CMK (cell line): ENCODE results near the gene PAM16.

Experiments used
- DNase-seq: peaks from one replicate; pipeline ENCODE4 v3.0.0-alpha.2; 2010; ENCODE audit warnings: low read depth

The PAM16 gene

DNA sequence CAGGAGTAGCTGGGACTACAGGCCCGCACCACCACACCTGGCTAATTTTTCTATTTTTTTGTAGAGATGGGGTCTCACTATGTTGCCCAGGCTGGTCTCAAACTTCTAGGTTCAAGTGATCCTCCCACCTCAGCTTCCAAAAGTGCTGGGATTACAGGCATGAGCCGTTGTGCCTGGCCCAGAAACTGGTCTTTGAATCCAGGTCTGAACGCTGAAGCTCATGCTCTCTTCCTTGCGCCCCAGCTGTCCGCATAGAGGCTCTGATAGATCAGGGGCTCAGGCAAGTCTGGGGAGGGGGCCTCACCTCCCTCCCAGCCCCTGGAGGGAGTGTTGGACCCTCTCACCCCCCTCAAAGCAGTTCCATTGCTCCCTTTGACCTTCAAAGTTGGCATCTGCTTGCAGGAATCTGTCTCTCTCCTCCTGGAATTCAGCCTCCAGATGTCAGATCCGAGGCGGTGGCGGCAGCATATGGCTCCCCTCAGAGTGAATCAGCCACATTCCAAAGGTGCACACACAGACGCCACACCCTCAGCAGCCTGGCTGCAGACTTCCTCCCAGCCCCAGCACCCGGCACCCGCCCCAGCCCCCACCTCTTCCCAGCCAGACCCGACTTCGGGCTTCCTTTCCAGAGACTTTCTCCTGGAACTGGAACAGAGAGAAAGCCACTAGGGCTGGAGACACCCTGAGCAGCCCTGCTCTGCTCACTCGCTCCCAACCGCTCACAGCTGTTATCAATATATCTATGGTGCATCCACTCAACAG is 52.2 kb downstream of the PAM16 start:
- DNase-seq: no peak

DNA sequence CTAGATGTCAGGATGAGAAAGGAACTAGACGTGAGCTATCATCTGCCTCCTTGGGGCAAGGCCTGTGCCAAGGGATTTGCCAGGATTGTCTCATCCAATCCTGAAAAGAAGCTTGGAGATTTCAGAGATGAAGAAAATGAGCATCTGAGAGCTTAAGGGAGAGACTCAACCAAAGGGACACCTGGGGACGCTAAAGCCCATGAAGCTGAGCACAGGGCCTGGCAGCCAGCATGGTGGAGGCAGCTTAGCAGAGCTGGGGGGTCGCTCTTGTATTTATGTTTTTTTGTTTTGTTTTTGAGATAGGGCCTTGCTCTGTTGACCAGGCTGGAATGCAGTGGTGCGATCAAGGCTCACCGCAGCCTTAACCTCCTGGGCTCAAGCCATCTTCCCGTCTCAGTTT is 53.6 kb downstream of the PAM16 start:
- no peak for DNase-seq

DNA sequence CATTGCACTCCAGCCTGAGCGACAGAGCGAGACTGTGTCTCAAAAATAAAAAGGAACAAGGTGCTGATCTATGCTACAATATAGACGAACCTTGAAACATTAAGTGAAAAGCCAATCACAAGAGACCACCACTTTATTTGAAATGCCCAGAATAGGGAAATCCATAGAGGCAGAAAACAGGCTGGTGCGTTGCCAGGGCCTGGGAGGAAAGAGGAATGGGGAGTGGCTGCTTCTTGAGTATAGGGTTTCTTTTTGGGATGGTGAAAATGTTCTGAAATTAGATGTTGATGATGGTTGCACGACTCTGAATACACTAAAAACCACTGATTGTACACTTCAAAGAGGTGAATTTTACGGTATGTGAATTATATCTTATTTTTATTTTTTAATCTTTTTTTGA is 55.5 kb downstream of the PAM16 start:
- no peak for DNase-seq

DNA sequence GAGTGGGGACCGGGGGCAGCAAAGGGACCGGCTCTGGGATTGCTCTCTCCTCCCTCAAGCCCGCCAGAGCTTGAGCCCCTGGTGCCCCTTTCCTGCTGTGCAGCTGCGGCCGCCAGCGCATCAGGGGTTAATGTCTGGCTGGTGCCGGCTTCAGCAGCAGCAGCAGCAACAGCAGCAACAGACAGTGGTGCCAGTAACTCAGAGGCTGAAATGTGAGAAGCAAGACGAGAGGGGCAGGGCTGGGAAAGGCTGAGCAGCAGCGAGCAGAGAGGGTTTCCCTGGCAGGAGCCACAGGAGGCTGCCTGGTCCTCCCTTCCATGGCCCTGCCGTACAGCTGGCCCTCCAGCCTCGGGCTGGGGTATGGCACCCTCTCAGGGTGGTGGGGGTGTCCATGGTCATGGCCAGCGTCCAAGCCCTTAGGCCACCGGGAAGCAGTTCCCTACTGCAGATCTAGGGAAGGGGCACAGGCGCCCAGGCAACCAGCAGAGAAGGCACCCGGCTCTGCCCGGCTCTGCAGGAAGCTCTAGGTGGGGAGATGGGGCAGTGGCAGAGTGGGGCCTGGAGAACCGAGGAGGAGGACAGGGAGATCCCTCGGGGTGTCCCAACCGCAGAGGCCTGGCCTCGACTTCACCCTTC is 57.2 kb downstream of the PAM16 start:
- DNase-seq: no peak

DNA sequence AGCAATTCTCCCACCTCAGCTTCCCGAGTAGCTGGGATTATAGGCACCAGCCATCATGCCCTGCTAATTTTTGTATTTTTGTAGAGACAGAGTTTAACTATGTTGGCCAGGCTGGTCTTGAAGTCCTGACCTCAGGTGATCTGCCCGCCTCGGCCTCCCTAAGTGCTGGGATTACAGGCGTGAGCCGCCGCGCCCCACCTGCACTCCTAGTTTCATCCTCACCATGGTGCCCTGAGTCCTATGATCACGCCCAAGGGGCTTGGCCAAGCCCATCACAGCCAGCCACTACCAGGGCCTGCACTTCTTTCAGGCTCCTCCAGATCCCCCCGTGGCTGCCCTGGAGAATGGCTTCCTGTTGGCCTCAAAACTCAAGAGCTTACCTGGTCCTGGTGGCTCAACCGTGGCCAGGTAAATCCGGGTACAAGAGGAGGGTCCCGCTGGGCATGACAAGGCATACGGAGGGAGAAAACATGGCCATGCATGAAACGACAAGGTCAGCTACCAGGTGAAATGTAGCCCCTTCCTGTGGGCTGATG is 57.9 kb downstream of the PAM16 start:
- no peak for DNase-seq

DNA sequence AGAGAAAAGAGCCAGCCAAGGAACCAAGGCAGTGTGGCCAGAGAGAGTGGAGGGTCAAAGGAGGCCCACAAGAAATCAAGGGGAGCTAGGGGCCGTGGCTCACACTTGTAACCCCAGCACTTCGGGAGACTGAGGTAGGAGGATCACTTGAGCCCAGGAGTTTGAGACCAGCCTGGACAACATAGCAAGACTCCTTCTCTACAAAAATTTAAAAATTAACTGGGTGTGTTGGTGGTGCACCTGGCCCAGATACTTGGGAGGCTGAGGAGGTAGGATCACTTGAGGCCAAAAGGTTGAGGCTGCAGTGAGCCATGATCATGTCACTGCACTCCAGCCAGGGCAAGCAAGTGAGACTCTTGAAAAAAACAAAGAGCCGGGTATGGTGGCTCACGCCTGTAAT is 59.4 kb downstream of the PAM16 start:
- no peak for DNase-seq
